ENCODE results near the gene CATSPER4.

GRCh38 chr1:26164861-26165842 lies 25.2 kb upstream of the CATSPER4 start:
- TF ChIP-seq PRDM10 (tag by site-specific recombination; IDR thresholded peaks at IDR 0.05) (no peak), ZNF843 (tag by site-specific recombination; IDR thresholded peaks at IDR 0.05) (no peak)

All from HEK293 (cell line).